GM19193 (cell line): ENCODE data around the gene ROR1.

ENCODE experiments used
- POLR2A ChIP-seq: IDR thresholded peaks from 4 replicates; pipeline ENCODE4 v1.6.1; 2011; ENCODE audit not compliant: insufficient read depth, insufficient read length; ENCODE audit errors: extremely low read depth

The ROR1 gene

DNA sequence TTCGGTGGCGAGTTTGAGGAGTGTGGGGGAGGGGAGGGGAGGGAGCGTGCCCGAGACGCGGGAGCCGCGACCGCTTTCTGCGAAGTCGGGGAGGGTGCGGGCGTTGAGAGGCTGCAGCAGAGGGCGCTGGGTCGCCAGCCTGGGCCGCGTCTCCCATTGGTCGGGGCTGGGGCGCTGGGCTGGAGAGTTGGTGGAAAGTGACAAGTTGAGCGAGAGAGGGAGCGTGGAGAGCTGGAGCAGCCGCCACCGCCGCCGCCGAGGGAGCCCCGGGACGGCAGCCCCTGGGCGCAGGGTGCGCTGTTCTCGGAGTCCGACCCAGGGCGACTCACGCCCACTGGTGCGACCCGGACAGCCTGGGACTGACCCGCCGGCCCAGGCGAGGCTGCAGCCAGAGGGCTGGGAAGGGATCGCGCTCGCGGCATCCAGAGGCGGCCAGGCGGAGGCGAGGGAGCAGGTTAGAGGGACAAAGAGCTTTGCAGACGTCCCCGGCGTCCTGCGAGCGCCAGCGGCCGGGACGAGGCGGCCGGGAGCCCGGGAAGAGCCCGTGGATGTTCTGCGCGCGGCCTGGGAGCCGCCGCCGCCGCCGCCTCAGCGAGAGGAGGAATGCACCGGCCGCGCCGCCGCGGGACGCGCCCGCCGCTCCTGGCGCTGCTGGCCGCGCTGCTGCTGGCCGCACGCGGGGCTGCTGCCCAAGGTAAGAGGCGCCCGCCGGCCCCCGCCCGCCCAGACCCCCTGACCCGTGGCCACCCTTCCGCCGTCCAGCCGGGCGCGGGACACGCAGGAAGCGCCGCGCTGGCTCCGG is at the start of gene ROR1:
Gene ROR1, plus strand, starts transcription at position 203 of the 802 bp plus-strand sequence.
- no peak for TF ChIP-seq POLR2A

DNA sequence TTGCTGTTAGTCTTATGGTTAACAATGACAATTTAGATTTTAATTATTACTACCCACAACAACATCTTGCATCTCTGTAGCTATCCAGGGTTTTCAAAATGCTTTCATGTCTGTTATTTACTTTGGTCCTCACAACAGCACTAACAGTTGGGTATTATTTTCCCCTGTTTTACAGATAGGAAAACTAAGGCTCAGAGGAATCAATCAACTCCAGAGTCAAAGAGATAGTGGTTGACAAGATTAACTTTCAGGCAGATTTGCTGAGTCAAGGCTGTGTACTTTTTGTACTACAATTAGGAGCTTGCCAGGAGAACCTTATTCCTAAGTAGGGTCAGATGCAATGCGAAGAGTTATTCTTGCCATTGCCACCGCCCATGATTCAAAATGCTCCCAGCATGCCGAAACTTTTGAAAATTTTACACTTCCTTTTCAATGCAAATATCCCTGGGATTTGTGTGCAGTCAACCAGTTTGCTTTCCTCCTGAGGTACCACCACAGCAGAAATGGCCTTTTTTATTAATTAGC is 49.4 kb upstream of the ROR1 start:
- TF ChIP-seq POLR2A: no peak

- TF ChIP-seq POLR2A: no peak
Observed at GRCh38 chr1:63728611-63729226, 45.1 kb upstream of the ROR1 start.

DNA sequence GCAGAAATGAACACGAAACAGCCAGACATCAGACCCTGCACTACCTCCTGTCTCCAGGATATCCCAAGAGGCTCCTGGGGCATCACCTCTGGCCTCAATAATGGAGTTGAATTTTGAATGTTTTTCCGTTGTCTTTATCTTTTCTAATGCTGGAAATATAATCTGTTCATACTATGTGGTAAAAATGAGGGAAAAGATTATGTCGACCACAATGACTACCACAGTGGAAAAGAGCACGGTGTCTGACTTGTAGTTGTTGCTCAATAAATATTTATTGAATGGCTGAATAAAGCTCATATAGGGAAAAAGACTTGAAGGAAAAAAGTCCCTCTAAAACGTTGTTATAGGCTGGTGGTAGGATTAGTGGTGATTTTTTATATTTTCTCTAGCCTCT is 44.6 kb upstream of the ROR1 start:
- TF ChIP-seq POLR2A: no peak

DNA sequence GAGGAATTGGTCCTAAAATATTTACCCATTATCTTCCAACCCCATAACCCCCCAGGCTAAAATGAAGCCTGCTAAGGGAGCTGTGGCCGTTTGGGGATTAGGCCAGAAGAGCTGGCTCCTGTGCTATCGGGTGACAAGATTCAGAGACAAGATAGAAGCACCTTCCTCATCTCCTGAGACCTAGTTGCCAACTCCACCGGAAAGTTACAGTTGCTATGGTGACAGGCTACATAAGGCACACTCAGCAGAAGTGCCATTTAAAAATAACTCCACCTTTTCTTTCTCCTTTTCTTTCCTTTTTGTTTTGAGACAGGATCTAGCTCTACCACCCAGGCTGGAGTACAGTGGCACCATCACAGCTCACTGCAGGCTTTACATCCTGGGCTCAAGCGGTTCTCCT is 43.6 kb upstream of the ROR1 start:
- no peak for TF ChIP-seq POLR2A

DNA sequence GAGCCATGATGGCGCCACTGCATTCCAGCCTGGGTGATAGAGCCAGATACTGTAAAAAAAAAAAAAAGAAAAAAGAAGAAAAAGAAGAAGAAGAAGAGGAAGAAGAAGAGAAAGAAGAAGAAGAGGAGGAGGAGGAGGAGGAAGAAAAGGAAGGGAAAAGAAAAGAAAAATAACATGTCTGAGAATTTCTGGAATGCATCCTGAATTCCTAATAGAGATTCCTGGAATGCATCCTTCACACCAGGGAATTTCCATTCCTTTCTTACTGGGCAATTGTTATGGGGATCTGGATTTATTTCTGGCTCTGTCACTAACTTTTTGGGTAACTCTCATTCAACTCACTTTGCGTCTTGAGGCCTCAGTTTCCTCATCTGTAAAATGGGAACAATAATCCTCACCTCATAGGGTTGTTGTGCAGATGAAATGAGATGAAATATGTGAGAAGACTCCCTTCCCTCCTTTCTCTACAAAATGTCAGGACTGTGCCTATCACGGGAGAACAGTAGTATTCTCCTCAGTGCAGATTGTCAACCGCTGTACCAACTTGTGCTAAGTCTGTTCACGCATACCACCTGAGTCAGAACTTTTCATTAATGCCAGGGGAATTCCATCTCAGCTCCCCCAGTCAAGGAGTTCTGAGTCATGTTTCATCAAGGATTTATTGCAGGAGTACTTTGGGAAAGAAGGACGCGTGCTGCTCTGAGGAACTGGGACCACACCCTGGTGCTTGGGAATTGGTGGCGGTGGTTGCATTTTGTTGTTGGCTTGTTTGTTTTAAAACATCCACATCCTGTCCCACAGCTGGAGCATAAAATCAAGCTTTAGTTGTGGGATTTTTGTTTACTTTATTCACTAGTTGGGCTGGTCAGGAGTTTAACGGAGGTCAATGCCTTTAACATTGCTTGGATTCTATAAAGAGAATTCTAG is 42.4 kb upstream of the ROR1 start:
- TF ChIP-seq POLR2A: no peak

- TF ChIP-seq POLR2A: no peak
Observed at GRCh38 chr1:63732666-63733065, 41.2 kb upstream of the ROR1 start.

GRCh38 chr1:63738772-63739171 is 35.0 kb upstream of the ROR1 start:
- TF ChIP-seq POLR2A: no peak

GRCh38 chr1:63739452-63739851 is 34.4 kb upstream of the ROR1 start:
- no peak for TF ChIP-seq POLR2A

DNA sequence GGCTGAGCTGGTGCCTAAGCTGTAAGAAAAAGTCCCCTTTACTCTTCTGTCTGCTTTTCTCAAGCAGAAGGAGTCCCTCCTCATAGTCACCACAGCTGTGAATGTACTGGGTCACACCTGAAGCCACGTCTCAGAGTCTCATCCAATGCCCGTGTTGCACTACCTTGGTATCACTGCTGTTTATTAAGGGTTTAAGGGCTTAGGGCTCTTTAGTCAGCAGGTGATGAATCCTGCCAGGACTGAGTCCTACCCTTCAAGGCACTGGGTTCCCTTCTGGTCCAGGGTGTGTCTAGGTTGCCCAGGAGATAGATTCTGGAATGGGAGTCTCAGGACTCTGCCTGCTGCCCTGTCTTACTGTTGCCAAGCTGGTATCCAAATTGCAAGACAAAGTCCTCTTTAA is 33.4 kb upstream of the ROR1 start:
- no peak for TF ChIP-seq POLR2A

- no peak for TF ChIP-seq POLR2A
Observed at GRCh38 chr1:63742526-63742925, 31.3 kb upstream of the ROR1 start.

GRCh38 chr1:63743781-63744180 is 30.0 kb upstream of the ROR1 start:
- TF ChIP-seq POLR2A: no peak

GRCh38 chr1:63746129-63746864 is 27.5 kb upstream of the ROR1 start:
- TF ChIP-seq POLR2A: no peak

DNA sequence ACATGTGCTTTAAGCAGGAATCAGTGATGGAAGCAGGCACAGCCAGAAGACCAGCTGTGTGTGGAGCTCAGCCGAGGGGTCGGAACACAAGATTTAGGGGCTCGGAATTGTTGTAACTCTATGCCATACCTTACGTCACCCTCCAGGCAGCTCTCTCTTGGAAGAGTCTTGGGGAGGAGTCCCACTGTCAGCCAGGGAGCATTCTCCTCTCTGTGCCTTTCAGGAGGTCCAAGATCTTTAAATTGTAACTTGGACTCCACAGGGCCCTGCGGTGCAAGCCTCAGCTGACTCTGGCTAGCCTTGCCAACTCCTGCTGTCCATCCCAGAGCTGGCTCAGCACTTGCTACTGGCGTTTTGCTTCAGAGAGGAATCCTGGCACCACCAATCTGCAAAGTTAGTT is 26.4 kb upstream of the ROR1 start:
- TF ChIP-seq POLR2A: no peak
